Motor neuron (in vitro differentiated cells): ENCODE measurements around the gene CDS1. TPM values are rescaled to one million over a fixed set of nuclear protein-coding genes. Genes with fewer than 3 reads are reported as not detected.

Experiments
- ATAC-seq, 8 experiments: fragments of 200-7000 bp; cut with Tn5 transposase; replicated peaks in 6 of 8; 2 replicates each; pipeline ENCODE4 v1.8.0; 2021; ENCODE audit warnings: mild to moderate bottlenecking in 8 of 8, moderate library complexity in 8 of 8
- H3K27ac ChIP-seq, 2 donors: fragments of 250-450 bp; sonication (Bioruptor Pico); 2 replicates each; pipeline ENCODE4 v1.9.0; 2021; ENCODE audit warnings: antibody characterized with exemption in 2 of 2, mild to moderate bottlenecking in 2 of 2, moderate library complexity in 1 of 2
- H3K4me1 ChIP-seq, 2 donors: fragments of 250-450 bp; sonication (Bioruptor Pico); replicated peaks in 1 of 2; 2 replicates each; pipeline ENCODE4 v1.6.1; 2021; ENCODE audit warnings: antibody characterized with exemption in 2 of 2, mild to moderate bottlenecking in 2 of 2, moderate library complexity in 1 of 2
- H3K4me3 ChIP-seq, 5 donors: fragments of 250-450 bp; sonication (Bioruptor Pico); 2 replicates each; pipeline ENCODE4 v1.9.0; 2021; ENCODE audit warnings: antibody characterized with exemption in 5 of 5, mild to moderate bottlenecking in 5 of 5, moderate library complexity in 4 of 5
- WGBS, 10 experiments: fragments of 450-650 bp; shearing (Covaris generic); methylation state at CpG; one replicate each; pipeline ENCODE4 v1.0.0; 2022; 5-methylcytosine and 5-hydroxymethylcytosine counted together
- in situ Hi-C, 9 experiments: fragments of 400-800 bp; cut with MboI; loops; one replicate each; pipeline ENCODE4 v1.15.0; 2021; ENCODE audit warnings: low sequenced_read_pairs in 9 of 9, low pct_unique_long_range_greater_than_20kb in 2 of 9; ENCODE audit not compliant: unreplicated experiment in 9 of 9
- total RNA-seq, 8 experiments: library from RNA; unstranded; fragments of 300-600 nt; gene quantifications; 2 replicates each; pipeline versions ENCODE4 v1.2.3 to v1.2.4, GENCODE V29; 2022

Gene CDS1
- total RNA-seq, 8 experiments from 2014 or later = 0.59 to 23.5 (median 3.2) TPM

GRCh38 chr4:84699001-84699671, 116.2 kb downstream of the CDS1 start:
- in situ Hi-C loops = no loop called here

More at GRCh38 chr4:84699001-84699671, 116.2 kb downstream of the CDS1 start:
- WGBS, 10 experiments = 92 to 100% (median 97%) methylated on average over 1 to 6 of the region's 6 CpGs; no CpG with 5 or more reads in 1 of the 10 experiments
- no peaks in the 10 kb centered on the region for H3K4me1 ChIP-seq
- no peak overlapping the region for H3K27ac ChIP-seq
- H3K4me3 ChIP-seq = no peak overlapping the region
- no peak for ATAC-seq

Other genes with a start within 250 kb of the CDS1 start
- 10 to 100 TPM in 5 of 8 experiments, under 1 TPM in 2, not detected in 1; 0.35 to 55.8 (median 26.3) TPM for gene NKX6-1, start 83.8 kb upstream of the CDS1 start, total RNA-seq